Endothelial cell of umbilical vein (primary cell): ENCODE measurements around the gene RPLP2.

Experiments used
- CTCF ChIP-seq, 2 donors: IDR thresholded peaks; 1 replicate in 1 of 2; 2 replicates in 1 of 2; pipeline ENCODE4 v1.5.1; 2011; ENCODE audit warnings: low read length in 2 of 2, mild to moderate bottlenecking in 2 of 2, moderate library complexity in 2 of 2, control low read depth in 1 of 2, inconsistent platforms in 1 of 2, low read depth in 1 of 2; ENCODE audit not compliant: insufficient read depth in 1 of 2; ENCODE audit errors: extremely low read depth in 1 of 2
- FOS ChIP-seq: IDR thresholded peaks from 2 replicates; pipeline ENCODE4 v1.6.1; 2011; ENCODE audit warnings: mild to moderate bottlenecking, low read length, moderate library complexity, borderline replicate concordance; ENCODE audit not compliant: insufficient read depth

- TF ChIP-seq FOS (no peak), CTCF (IDR thresholded peaks at IDR 0.05; ENCODE audit: extremely low read depth in 1 of 2, insufficient read depth in 1 of 2, low read depth in 1 of 2, low read length in 2 of 2) (no peak)
Measured at GRCh38 chr11:762421-763072, 47.2 kb upstream of the RPLP2 start.
